NCI-H1694 treated with DMSO at 0.1 percent for 48 hours (cell line): ENCODE results near the gene RASGEF1C.

Experiments
- DNase-seq: peaks from one replicate; lab custom pipeline; 2025; lab: John Stamatoyannopoulos, UW

The RASGEF1C gene

DNA sequence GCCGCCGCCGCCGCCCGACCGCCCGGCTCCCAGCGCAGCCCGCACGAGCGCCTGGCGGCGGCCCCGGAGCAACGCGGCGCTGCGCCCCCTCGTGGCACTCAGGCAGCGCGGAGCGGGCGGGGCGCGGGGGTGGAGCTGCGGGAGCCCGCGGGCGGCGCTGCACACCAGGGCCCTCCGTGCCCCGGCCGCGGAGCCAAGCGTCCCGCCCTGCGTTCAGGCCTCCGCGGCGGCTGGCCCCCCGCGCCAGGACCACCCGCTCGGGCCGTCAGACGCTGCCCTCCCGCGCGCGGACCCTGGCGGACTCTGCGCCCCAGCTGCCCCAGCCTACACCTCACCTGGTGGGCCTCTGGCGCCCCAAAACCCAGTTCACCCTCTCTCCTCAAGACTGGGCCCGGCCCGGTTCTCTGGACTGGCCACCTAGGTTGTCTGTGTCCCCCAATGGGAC is at the start of gene RASGEF1C:
Gene RASGEF1C, minus strand, starts transcription at position 75 of the 445 bp plus-strand sequence. CDS start 71,159 bp downstream, outside the sequence.
- DNase-seq, result no peak

DNA sequence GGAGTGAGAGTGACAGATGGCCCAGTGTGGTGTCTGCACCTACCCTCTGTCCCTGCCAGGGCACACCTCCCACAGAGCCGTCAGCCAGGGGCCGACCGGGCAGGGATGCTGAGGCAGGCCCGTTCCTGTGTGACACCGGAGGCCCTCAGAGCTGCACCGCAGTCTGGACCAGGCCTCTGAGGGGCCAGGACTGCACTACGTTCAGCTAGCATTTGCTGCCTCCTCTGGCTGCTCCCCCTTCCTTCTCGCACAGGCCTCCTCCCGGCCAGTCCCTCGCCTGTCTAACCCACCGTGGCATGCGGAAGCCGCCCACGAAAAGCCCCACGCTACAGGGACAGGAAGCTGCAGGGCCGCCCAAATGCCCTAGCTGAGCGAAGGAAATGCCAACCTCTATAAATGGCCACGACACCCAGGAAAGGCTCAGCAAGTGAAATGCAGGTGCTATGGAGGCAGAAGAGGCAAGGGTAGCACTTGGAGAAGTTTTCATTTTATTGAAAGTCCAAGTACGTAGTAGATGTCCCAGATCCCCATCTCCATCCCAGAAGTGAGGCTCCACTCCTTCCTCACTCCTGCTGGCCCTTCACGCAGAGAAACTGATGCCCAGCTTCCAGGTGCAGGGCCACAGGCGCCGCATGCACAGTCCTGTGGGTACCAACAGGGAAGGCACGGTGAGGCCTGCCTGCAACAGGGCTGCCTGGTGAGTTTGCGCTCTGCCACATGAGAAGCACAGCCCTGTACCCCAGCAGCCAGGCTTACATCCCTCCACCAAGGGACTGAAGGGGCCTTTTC is 44.2 kb upstream of the RASGEF1C start:
- DNase-seq, result no peak

DNA sequence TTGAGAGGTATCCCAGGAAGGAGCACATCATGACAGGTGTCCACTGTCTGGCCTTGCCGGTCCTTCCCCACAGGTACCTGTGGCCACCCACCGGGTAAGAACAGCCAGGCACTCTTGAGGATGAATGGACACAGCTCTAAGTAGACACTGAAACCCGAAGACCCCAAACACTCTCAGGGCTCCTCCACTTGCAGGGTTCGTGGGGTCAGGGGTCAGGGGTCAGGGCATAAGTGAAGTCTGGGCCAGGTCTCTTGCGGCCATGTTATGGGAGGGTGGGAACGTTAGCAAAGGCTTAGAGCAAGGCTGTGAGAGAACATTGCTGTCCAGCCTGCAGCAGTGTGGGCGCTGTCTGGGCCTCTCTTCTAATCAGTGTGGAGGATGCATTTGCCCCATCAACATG is 42.9 kb upstream of the RASGEF1C start:
- no peak for DNase-seq

DNA sequence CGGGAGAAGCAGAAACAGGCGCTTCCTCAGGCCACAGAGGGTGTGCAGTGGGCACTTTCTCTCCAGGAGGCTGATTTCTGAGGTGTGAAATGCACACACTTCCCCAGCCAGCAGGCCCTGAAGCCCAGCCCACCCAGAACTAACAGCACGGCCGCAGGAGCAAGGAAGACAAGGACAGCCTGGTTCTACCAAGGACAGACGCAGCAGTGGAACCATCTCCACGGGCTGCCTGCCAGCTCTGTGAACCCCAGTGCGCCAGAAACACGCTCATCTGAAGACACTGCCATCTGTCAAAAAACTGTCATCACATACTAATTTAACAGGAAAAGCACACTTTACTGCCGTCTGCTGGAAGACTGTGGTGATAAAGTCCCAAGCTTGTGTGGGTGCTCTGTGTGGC is 42.1 kb upstream of the RASGEF1C start:
- no peak for DNase-seq

DNA sequence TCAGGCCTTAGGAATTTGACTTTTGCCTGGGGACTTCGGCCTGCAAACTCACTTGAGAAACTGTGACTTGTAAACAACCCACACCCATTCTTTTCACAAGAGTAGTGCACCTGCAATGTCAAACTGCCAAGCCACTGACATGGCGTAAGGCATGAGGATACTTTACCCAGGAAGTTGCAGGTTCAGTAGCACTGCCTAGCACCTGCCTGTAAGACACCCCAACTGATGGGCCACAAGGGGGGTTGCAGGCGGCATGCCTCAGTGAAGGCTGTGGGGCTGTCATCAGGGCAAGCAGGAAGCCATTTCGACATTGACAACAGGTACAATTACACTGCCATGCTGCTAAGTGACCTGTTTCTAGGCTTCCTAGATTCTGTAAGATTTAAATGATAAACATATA is 41.3 kb upstream of the RASGEF1C start:
- DNase-seq, result no peak

DNA sequence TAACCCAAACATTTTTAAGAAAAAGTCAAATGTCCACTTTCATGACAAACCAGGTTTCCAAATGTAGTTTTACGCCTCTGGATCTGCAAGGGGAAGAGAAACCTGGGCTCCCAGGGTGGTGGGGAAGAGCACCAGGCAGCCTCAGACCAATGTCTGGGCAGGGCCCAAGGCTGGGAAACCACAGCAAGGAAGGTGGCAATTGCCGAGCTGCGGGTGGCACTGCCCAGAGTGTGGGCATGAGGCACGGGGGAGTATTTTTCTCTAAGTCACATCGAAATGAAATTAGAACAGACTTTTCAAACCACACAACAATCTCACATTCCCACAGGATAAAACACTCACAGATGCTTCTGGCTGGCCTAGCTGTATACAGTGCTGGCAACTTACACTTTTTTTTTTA is 32.6 kb upstream of the RASGEF1C start:
- no peak for DNase-seq

DNA sequence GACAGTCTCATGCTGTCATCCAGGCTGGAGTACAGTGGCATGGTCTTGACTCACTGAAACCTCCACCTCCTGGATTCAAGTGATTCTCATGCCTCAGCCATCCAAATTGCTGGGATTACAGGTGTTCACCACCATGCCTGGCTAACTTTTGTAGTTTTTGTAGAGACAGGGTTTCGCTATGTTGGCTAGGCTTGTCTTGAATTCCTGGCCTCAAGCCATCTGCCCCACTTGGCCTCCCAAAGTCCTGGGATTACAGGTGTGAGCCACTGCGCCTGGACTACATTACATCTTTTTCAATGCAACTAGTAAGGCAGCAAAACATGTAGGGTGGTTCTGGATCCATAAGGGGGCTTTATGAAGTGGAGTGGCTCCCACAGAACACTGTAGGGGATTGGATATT is 29.6 kb upstream of the RASGEF1C start:
- no peak for DNase-seq

DNA sequence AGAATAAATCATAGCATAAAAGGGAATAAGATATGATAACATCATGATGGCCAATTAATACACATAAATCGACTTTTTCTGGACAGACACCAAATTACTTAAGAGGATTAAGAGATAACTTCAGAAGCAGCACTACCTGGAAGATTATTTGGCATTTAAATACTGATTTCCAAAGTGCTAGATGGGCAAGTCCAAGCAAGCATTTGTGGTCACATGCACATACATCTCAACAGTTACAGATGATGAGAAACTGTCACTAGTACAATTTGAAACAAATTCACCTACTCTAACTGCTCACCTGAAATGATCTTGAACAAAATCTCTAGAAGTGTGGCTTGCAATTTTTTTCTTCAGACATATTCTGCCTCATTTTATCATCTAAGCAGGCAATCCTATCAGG is 26.8 kb upstream of the RASGEF1C start:
- DNase-seq, result no peak

DNA sequence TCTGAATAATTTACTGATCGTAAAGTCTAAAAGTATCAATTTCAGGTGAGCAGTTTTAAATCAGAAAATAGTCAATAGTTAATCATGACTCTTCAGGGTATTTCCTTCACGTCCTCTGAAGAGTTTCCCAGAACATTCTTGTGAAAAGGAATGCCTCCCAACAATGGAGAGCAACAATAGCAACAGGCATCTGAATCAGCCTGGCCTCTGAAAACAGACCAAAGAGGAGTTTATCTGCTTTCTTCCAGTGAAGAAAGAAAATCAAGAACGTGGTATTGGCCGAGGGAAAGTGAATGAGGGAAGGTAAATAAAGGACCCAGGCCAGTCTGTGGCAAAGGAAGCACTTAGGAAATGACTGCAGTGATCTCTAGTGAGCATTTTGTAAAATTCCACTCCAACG is 26.1 kb upstream of the RASGEF1C start:
- DNase-seq, result no peak

DNA sequence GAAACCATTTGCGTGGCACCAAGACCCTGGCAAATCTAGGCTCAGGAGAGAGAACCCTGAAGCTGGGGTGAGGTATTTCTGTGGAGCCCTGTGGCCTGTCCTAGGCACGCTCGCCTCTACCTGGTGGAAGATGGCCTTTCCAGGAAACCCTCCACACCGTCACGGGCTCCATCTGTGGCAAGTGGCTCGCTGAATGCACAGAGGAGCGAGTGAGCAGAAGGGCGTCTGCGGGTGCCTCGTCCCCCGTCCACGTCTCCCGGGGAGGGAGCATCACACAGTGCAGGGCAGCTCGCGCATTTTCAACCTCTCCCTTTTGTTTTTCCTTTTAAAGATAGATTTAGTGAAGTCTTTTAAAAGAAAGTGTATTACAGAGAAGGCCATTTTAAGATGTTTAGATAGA is 25.3 kb upstream of the RASGEF1C start:
- DNase-seq, result no peak

DNA sequence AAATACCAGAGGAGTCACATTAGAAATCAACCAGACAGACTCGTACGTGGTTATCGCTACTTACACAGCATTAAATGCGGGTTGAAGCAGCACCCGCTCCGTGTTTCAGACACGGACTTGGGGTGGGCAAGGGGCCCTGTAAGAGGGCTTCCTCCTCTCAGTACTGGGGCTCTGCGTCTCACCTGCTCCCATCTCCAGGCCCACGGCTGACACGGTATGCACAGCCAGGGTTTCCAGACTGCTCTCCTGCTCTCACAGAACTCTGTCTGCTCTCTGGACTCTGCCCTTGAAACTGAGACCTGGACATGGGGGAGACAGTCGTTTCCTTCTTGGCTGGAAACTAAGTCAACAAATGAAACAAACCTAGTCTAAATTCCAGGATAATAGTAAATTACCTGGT is 24.7 kb upstream of the RASGEF1C start:
- no peak for DNase-seq

DNA sequence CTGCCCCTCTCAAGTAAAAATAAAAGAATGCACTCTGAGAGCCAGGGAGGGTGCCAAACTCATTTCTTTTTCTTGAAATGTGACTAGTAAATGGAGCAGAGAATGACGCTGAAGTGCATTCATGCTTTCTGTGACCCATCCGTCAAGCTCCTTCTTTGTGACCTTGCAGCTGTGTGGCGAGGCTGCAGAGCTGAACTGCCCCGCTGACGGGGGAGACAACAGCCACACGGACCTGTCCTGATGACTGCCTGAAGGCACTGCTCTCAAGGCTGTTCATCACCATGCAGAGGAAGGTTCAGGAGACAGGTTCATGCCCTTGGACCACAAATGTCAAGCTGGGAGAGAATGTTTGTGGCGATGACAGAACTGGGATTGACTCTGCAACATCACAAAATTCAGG is 21.0 kb upstream of the RASGEF1C start:
- no peak for DNase-seq

DNA sequence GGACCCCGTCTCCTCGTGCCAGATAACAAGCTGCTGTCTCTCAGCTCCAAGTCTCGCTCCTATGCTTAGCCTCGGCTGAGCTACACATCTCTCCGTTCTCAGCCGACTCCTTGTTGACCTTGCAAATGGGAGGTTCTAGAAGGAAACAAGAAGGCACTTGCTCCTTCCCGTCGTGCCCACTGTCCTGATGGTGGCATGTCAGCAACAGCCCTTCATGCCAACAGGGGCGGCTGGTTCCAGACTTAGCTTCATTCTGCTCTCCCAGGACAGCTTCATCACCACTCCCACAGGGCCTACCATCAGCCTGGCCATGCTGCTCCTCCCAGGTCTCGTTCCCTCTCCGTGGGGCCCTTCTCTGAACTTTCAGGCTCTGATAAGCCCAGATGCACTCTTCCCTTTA is 13.0 kb upstream of the RASGEF1C start:
- no peak for DNase-seq

DNA sequence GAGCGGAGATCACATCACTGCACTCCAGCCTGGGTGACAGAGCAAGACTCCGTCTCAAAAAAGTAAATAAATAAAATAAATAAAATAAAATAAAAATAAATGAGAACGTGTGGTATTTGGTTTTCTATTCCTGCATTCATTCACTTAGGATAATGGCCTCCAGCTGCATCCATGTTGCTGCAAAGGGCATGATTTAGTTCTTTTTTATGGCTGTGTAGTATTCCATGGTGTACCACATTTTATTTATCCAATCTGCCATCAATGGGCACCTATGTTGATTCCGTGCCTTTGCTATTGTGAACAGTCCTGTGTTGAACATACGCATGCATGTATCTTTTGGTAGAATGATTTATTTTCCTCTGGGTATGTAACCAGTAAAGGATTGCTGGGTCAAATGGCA is 8.8 kb upstream of the RASGEF1C start:
- DNase-seq, result no peak

DNA sequence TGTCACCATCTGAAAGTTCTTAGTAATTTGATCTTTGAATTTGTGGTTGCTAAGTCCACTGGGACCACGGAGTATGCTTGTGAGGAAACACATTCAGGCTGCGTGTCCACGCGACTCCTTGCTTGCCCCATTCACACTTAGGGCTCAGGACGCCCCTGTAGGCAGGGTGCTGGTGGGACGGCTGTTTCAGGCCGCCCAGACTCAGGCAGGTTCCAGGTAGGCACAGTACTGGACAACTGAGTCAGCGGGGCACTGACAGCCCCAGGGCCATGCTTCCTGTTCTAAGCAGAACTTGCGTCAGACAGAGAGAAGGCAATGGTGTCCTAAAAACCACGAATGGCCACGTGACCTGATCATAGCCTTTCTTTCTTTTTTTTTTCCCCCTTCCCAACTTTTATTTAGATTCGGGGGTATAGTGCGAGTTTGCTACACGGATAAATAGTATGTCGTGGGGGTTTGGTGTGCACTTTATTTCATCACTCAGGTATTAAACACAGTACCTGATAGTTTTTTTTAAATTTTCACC is 7.7 kb upstream of the RASGEF1C start:
- no peak for DNase-seq

DNA sequence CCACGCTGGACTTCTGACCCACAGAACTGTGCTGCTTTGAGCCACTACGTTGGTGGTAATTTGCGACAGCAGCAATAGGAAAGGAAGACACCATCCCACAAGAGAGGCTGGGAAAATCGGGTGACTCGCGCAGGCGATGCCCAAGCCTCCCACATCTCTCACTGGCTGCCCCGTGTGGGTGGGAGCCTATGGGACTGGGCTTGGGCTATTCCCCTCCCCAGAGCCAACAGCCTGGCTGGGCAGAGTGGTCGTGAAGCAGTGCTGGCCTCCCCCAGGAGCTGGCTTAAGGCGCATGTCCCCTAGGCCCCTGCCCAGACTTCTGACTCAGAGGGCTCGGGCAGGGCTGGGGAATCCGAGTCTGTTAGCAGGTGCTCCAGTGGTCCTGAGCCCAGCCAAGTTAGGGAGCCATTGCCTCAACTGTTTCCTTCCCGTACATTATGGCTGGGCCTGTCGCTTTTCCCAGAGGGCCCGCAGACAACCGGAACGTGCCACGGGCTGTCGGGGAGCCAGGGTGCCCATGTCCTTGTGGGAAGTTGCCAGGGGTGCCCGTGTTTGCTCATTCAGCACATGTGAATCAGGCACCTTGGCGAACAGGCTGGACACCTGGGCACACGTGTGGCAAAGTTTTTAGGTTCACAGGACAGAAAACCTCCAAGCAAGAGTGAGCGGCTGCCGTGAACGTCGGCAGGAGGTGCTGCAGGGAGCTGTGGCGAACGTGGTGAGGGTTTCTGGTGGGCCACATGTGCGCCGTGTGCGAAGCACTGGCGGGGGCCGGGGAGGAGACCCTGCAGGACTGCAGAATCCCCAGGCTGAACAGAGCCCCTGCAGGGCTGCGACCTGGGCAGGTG is 7.0 kb upstream of the RASGEF1C start:
- no peak for DNase-seq

DNA sequence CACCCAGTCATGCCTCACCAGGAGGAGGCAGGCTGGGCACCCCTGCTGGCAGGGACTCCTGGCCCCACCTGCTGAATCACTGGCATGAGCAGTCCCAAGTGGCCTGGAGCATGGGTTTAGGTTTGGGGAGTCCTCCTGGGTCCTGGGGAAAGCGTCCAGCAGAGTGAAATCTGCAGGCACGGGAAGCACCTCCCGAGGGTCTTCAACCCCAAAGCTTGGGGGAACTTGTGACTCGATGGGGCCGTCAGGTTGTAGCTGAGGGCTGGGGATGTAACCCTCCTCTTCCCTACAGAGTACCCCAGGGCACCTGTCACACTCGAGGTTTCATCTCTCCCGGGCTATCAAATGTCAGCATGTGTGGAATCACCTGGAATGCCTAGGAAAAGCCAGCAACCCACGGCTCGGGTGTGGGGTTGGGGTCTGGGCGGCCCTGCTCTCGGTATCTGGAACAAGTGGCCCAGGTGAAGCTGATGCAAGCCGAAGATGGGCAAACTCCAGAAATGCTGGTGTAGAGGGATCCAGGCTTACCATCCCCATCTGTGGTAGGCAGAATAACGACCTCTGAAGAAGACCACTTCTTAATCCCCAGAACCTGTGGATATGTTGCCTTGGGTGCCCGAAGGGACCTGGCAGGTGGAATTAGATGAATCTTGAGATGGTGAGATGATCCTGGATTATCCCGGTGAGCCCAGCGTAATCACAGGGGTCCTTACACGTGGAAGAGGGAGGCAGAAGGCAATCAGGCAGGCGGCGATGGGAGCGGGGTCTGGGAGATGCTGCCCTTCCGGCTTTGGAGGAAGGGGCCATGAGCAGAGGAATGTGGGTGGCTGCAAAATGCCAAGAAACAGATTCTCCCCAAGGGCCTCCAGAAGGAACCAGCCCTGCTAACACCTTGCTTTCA is 6.1 kb upstream of the RASGEF1C start:
- no peak for DNase-seq

DNA sequence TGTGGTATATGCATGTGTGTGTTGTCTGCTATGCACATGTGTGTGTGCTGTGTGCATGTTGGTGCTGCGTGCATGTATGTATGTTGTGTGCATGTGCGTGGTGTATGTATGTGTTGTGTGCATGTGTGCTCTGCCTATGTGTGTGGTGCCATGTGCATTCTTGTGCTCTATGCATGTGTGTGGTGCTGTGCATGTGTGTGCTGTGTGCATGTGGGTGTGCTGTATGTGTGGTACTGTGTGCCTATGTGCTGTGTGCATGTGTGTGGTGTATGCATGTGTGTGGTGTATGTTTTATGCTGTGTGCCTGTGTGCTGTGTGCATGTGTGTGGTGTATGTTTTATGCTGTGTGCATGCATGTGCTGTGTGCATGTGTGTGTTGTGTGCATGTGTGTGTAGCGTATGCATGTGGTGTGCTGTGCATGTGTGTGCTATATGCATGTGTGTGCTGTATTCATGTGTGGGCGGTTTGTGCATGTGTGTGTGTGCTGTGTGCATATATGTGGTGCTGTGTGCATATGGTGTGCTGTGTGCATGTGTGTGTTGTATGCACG is 4.7 kb upstream of the RASGEF1C start:
- no peak for DNase-seq

DNA sequence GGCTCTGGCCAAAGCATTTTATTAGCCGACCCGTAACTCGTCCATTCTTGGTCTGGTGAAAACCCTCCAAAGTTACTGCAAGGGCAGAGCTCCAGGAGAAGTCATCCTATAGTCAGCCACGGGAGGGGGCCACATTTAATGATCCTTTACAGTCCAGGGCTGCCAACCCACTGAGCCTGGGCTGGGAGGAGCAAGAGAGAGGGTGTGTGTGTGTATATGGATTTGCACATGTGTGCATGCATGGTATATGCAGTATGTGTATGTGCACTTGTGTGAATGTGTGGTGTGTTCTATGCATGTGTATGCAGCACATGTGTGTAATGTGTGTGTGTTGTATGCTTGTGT is 4.2 kb upstream of the RASGEF1C start:
- no peak for DNase-seq

DNA sequence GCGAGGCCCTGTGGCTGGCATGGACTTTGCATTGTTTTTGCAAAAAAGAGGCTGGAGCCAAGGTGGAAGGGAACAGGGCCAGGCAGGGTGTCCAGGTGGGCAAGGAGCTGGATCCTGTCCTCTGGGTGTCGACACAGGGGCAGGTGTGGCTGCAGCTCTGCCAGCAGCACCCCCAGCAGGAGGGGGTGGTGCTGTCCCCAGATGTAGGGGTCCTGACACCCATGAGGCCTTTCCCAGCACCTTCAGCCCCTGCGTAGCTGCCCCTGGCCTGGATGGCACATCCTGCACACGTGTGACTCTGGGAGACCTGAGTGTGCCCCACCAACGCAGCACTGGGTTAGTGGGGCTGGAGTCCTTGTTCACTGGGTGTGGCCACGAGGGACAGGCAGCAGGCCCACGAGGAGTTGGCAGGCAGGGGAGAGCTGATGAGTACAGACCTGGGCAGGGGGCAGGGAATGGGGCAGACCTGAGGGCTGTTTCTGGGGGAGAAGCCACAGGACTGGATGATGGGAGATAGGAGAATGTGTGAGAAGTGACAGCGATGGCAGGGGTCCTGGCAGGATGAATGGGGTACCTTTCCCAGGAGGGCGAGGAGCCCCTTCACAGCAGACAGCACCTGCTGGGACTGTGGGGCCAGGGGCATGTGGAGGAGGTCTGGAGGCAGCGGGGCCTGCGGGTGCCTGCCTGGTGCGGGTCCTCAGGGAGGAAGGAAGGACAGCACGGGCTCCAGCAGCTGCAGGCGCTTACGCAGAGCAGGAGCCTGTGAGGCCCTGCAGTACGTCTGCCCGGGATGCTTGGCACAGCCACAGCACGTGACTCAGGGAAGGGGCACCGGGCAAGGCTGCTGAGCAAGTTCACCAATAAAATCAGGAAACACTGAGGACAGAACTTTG is 3.6 kb upstream of the RASGEF1C start:
- no peak for DNase-seq

DNA sequence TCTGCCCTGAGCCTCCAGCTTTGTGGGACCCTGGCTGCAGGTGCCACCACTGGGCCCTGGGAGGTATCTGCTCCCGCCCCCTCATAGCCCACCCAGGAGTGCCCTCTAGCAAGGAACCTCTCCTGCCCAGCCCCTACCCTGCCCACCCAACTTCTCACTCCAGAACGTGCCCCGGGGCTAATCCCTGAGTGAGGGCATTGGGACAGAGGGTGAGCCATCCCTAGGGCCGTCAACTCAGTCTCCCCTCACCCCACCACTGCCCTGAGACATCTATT is 2.7 kb upstream of the RASGEF1C start:
- no peak for DNase-seq
